BLaER1 (cell line): ENCODE measurements around the gene BTBD19.
A peak's percentile ranks its signal among the peaks of the same experiment; 100 is the strongest.
"Not testable (repeated sequence)": the region's sequence is repeated elsewhere in the genome, so short reads cannot be mapped to it uniquely, and the experiment has no call there.

ENCODE experiments used
- H3K27ac ChIP-seq: shearing (Covaris generic); formaldehyde crosslinking; 2 replicates; pipeline ENCODE4 v1.8.1; 2022
- H3K27me3 ChIP-seq: shearing (Covaris generic); formaldehyde crosslinking; 2 replicates; pipeline ENCODE4 v1.8.1; 2022
- H3K36me3 ChIP-seq: shearing (Covaris generic); formaldehyde crosslinking; 2 replicates; pipeline ENCODE4 v1.8.1; 2022
- H3K4me1 ChIP-seq: shearing (Covaris generic); formaldehyde crosslinking; 2 replicates; pipeline ENCODE4 v1.8.1; 2022
- H3K4me2 ChIP-seq: shearing (Covaris generic); formaldehyde crosslinking; 2 replicates; pipeline ENCODE4 v1.8.1; 2022
- H3K4me3 ChIP-seq: shearing (Covaris generic); formaldehyde crosslinking; 2 replicates; pipeline ENCODE4 v1.8.1; 2022
- H3K9ac ChIP-seq: shearing (Covaris generic); formaldehyde crosslinking; 2 replicates; pipeline ENCODE4 v1.8.1; 2022
- H3K9me3 ChIP-seq: shearing (Covaris generic); formaldehyde crosslinking; 2 replicates; pipeline ENCODE4 v1.8.1; 2022
- H4K20me1 ChIP-seq: shearing (Covaris generic); formaldehyde crosslinking; 2 replicates; pipeline ENCODE4 v1.8.1; 2022
- Cebpa-rat ChIP-seq: shearing (Covaris generic); IDR thresholded peaks from 2 replicates; pipeline ENCODE4 v1.8.1; 2022

The BTBD19 gene

GRCh38 chr1:44828003-44828651 lies 19.8 kb downstream of the BTBD19 start:
- Histone ChIP-seq H3K4me3 (no peak overlapping the region), H3K9ac (no peak overlapping the region), H3K9me3 (no peaks in the 10 kb centered on the region), H4K20me1 (no peaks in the 10 kb centered on the region), H3K27ac (no peak overlapping the region), H3K4me2 (no peak overlapping the region), H3K36me3 (no peaks in the 10 kb centered on the region), H3K4me1 (peaks cover 30% of the 10 kb centered on the region), H3K27me3 (no peaks in the 10 kb centered on the region)
- no peak for TF ChIP-seq Cebpa-rat

GRCh38 chr1:44828841-44829440 lies 20.6 kb downstream of the BTBD19 start:
- TF ChIP-seq Cebpa-rat = no peak
- Histone ChIP-seq H3K27ac (no peak overlapping the region), H3K4me1 (peaks cover 34% of the 10 kb centered on the region), H3K4me2 (no peak overlapping the region), H4K20me1 (no peaks in the 10 kb centered on the region), H3K27me3 (no peaks in the 10 kb centered on the region), H3K9me3 (no peaks in the 10 kb centered on the region), H3K9ac (no peak overlapping the region), H3K36me3 (no peaks in the 10 kb centered on the region), H3K4me3 (no peak overlapping the region)

GRCh38 chr1:44829506-44830384 lies 21.4 kb downstream of the BTBD19 start:
- H3K27ac ChIP-seq = 0 out of 2 replicates have a peak overlapping the region, but pooled peaks have one; percentile 18
- no peaks in the 10 kb centered on the region for H3K9me3 ChIP-seq
- H3K4me3 ChIP-seq = no peak overlapping the region
- no peaks in the 10 kb centered on the region for H3K36me3 ChIP-seq
- H3K4me2 ChIP-seq = peak overlapping the region; percentile 34; the same call in 1 of the 2 replicates
- H3K9ac ChIP-seq = 0 out of 2 replicates have a peak overlapping the region, but pooled peaks have one; percentile 10
- peaks cover 39% of the 10 kb centered on the region for H3K4me1 ChIP-seq
- no peak for TF ChIP-seq Cebpa-rat
- no peaks in the 10 kb centered on the region for H4K20me1 ChIP-seq
- H3K27me3 ChIP-seq = no peaks in the 10 kb centered on the region

- Histone ChIP-seq H3K27ac (no peak overlapping the region), H4K20me1 (no peaks in the 10 kb centered on the region), H3K4me1 (peaks cover 43% of the 10 kb centered on the region), H3K36me3 (no peaks in the 10 kb centered on the region), H3K9me3 (no peaks in the 10 kb centered on the region), H3K9ac (no peak overlapping the region), H3K27me3 (no peaks in the 10 kb centered on the region), H3K4me2 (no peak overlapping the region), H3K4me3 (no peak overlapping the region)
- no peak for TF ChIP-seq Cebpa-rat
These were observed 22.6 kb downstream of the BTBD19 start for GRCh38 chr1:44830900-44831304.

- Histone ChIP-seq H3K4me2 (peak overlapping the region; percentile 33), H3K36me3 (no peaks in the 10 kb centered on the region), H3K27me3 (no peaks in the 10 kb centered on the region), H3K4me1 (peaks cover 49% of the 10 kb centered on the region), H4K20me1 (no peaks in the 10 kb centered on the region), H3K27ac (peak overlapping the region; percentile 8; the same call in 1 of the 2 replicates), H3K9me3 (no peaks in the 10 kb centered on the region), H3K4me3 (no peak overlapping the region), H3K9ac (no peak overlapping the region)
- TF ChIP-seq Cebpa-rat = no peak
These were observed 23.2 kb downstream of the BTBD19 start for GRCh38 chr1:44831516-44831915.

- Histone ChIP-seq H4K20me1 (no peaks in the 10 kb centered on the region), H3K9ac (no peak overlapping the region; the same call in 1 of the 2 replicates), H3K4me2 (peak overlapping the region; percentile 33)
These were observed 23.9 kb downstream of the BTBD19 start for GRCh38 chr1:44832056-44832705.

GRCh38 chr1:44834328-44834727 lies 26.0 kb downstream of the BTBD19 start:
- 0 out of 2 replicates have a peak overlapping the region, but pooled peaks have one; percentile 15 for H3K9ac ChIP-seq
- H3K36me3 ChIP-seq = no peaks in the 10 kb centered on the region
- H3K27ac ChIP-seq = no peak overlapping the region
- H3K4me3 ChIP-seq = no peak overlapping the region
- H3K9me3 ChIP-seq = no peaks in the 10 kb centered on the region
- H3K4me2 ChIP-seq = no peak overlapping the region
- H4K20me1 ChIP-seq = no peaks in the 10 kb centered on the region
- H3K4me1 ChIP-seq = peaks cover 57% of the 10 kb centered on the region
- H3K27me3 ChIP-seq = no peaks in the 10 kb centered on the region
- TF ChIP-seq Cebpa-rat = no peak

More at GRCh38 chr1:44832056-44832705, 23.9 kb downstream of the BTBD19 start:
- H3K36me3 ChIP-seq = no peaks in the 10 kb centered on the region
- H3K9me3 ChIP-seq = no peaks in the 10 kb centered on the region
- no peaks in the 10 kb centered on the region for H3K27me3 ChIP-seq
- no peak overlapping the region for H3K27ac ChIP-seq
- H3K4me3 ChIP-seq = no peak overlapping the region
- no peak for TF ChIP-seq Cebpa-rat
- H3K4me1 ChIP-seq = peaks cover 53% of the 10 kb centered on the region

- Histone ChIP-seq H4K20me1 (no peaks in the 10 kb centered on the region), H3K9ac (no peak overlapping the region), H3K9me3 (no peaks in the 10 kb centered on the region), H3K27ac (no peak overlapping the region), H3K4me1 (peaks cover 52% of the 10 kb centered on the region), H3K4me2 (peak overlapping the region; percentile 50; the same call in 1 of the 2 replicates), H3K36me3 (no peaks in the 10 kb centered on the region), H3K27me3 (no peaks in the 10 kb centered on the region), H3K4me3 (no peak overlapping the region)
- TF ChIP-seq Cebpa-rat = no peak
These were observed 27.7 kb downstream of the BTBD19 start for GRCh38 chr1:44835738-44836675.

- not testable (repeated sequence) for H3K27ac ChIP-seq, H3K9ac ChIP-seq, H3K4me3 ChIP-seq, H3K9me3 ChIP-seq, H3K27me3 ChIP-seq, H4K20me1 ChIP-seq, H3K36me3 ChIP-seq, H3K4me2 ChIP-seq
- peaks cover 42% of the 10 kb centered on the region for H3K4me1 ChIP-seq
These were observed 30.0 kb downstream of the BTBD19 start for GRCh38 chr1:44838294-44838693.
